Measurements from ENCODE around the gene SORCS2. TPM values are rescaled to one million over a fixed set of nuclear protein-coding genes. Genes with fewer than 3 reads are reported as not detected.
A peak's percentile ranks its signal among the peaks of the same experiment; 100 is the strongest.

SORCS2 gene
- total RNA-seq, 1 donor from 2014 or later: under 0.01 TPM

- no peak for DNase-seq (ENCODE audit: low read depth in 2 of 2)
Measured at GRCh38 chr4:7287274-7287917, 95.1 kb downstream of the SORCS2 start.

GRCh38 chr4:7287918-7288280 lies 95.6 kb downstream of the SORCS2 start:
- DNase-seq (ENCODE audit: low read depth in 2 of 2): no peak

GRCh38 chr4:7288751-7289523 lies 96.6 kb downstream of the SORCS2 start:
- no peak for DNase-seq (ENCODE audit: low read depth in 2 of 2)

GRCh38 chr4:7289589-7289988 lies 97.3 kb downstream of the SORCS2 start:
- DNase-seq (ENCODE audit: low read depth in 2 of 2): no peak

- no peak for DNase-seq (ENCODE audit: low read depth in 2 of 2)
Measured at GRCh38 chr4:7291372-7292114, 99.2 kb downstream of the SORCS2 start.

- no peak for DNase-seq (ENCODE audit: low read depth in 2 of 2)
Measured at GRCh38 chr4:7293703-7294102, 101.4 kb downstream of the SORCS2 start.

GRCh38 chr4:7294176-7294756 lies 101.9 kb downstream of the SORCS2 start:
- no peak for DNase-seq (ENCODE audit: low read depth in 2 of 2)

GRCh38 chr4:7295197-7295910 lies 103.0 kb downstream of the SORCS2 start:
- no peak for DNase-seq (ENCODE audit: low read depth in 2 of 2)

- DNase-seq (ENCODE audit: low read depth in 2 of 2): peak; percentile 31
Measured at GRCh38 chr4:7295911-7296660, 103.7 kb downstream of the SORCS2 start.

- DNase-seq (ENCODE audit: low read depth in 2 of 2): no peak
Measured at GRCh38 chr4:7296661-7297335, 104.5 kb downstream of the SORCS2 start.

- no peak for DNase-seq (ENCODE audit: low read depth in 2 of 2)
Measured at GRCh38 chr4:7297374-7297773, 105.0 kb downstream of the SORCS2 start.

- DNase-seq (ENCODE audit: low read depth in 2 of 2): no peak
Measured at GRCh38 chr4:7297881-7298280, 105.5 kb downstream of the SORCS2 start.

- DNase-seq (ENCODE audit: low read depth in 2 of 2): no peak
Measured at GRCh38 chr4:7298619-7299009, 106.3 kb downstream of the SORCS2 start.

- no peak for DNase-seq (ENCODE audit: low read depth in 2 of 2)
Measured at GRCh38 chr4:7299010-7299907, 106.9 kb downstream of the SORCS2 start.

- no peak for DNase-seq (ENCODE audit: low read depth in 2 of 2)
Measured at GRCh38 chr4:7299908-7300710, 107.8 kb downstream of the SORCS2 start.

- no peak for DNase-seq (ENCODE audit: low read depth in 2 of 2)
Measured at GRCh38 chr4:7300711-7301095, 108.4 kb downstream of the SORCS2 start.

GRCh38 chr4:7301126-7301785 lies 108.9 kb downstream of the SORCS2 start:
- no peak for DNase-seq (ENCODE audit: low read depth in 2 of 2)
